GM12878 (cell line): ENCODE measurements around the gene CYP3A4. TPM values are rescaled to one million over a fixed set of nuclear protein-coding genes. Genes with fewer than 3 reads are reported as not detected.

Source experiments
- ATAC-seq: fragments of 200-7000 bp; cut with Tn5 transposase; 3 replicates; pipeline ENCODE4 v1.9.1; 2020; ENCODE audit warnings: mild to moderate bottlenecking, moderate library complexity
- BruUV-seq: library from RNA; stranded (reverse); fragments of 400-500 nt; replicated peaks from 2 replicates; lab custom pipeline; 2021; lab: Mats Ljungman, UMichigan
- CTCF ChIA-PET: fragments of 300-600 bp; sonication (Branson Sonifier 250); formaldehyde crosslinking; extraction: SDS; loops from one replicate; lab custom pipeline; 2021; ENCODE audit warnings: inconsistent platforms; lab: Yijun Ruan, JAX
- POLR2A ChIA-PET: fragments of 350-600 bp; formaldehyde crosslinking; extraction: SDS; loops from one replicate; lab custom pipeline; 2021; ENCODE audit warnings: inconsistent platforms; lab: Charles Lee
- RAD21 ChIA-PET: fragments of 300-600 bp; sonication (Branson Sonifier 250); formaldehyde crosslinking; loops from one replicate; lab custom pipeline; 2023; ENCODE audit warnings: antibody characterized with exemption; ENCODE audit not compliant: unreplicated experiment; lab: Charles Lee
- SMC1A ChIA-PET: fragments of 300-600 bp; sonication (Branson Sonifier 250); formaldehyde crosslinking; loops from one replicate; lab custom pipeline; 2023; ENCODE audit not compliant: unreplicated experiment, uncharacterized antibody; lab: Charles Lee
- DNase-seq: peaks from one replicate; pipeline ENCODE4 v3.0.0-alpha.2; 2011; ENCODE audit warnings: low read depth, low spot score
- FAIRE-seq: peaks from 3 replicates; lab custom pipeline; 2011; peaks lifted over from hg19 to GRCh38; lab: Jason Lieb, UNC
- H2AFZ ChIP-seq: 2 replicates; pipeline ENCODE4 v1.6.0; 2011; ENCODE audit warnings: low read depth, low read length, control low read depth; ENCODE audit not compliant: control insufficient read depth
- H3K27ac ChIP-seq: 2 replicates; pipeline ENCODE4 v1.5.1; 2011; ENCODE audit warnings: control low read depth; ENCODE audit not compliant: control insufficient read depth, insufficient read depth
- H3K27me3 ChIP-seq, 2 experiments: replicated peaks in 1 of 2; 2 replicates each; pipeline versions ENCODE4 v1.6.0 to v1.6.1; 2011; ENCODE audit warnings: low read length in 1 of 2; ENCODE audit not compliant: control insufficient read depth in 2 of 2, insufficient read depth in 2 of 2
- H3K36me3 ChIP-seq, 2 experiments: 2 replicates each; pipeline ENCODE4 v1.5.1; 2011; ENCODE audit warnings: low read length in 1 of 2; ENCODE audit not compliant: control insufficient read depth in 2 of 2, insufficient read depth in 2 of 2
- H3K4me1 ChIP-seq: 2 replicates; pipeline ENCODE4 v1.6.1; 2011; ENCODE audit warnings: mild to moderate bottlenecking, low read length, moderate library complexity, mixed read lengths; ENCODE audit not compliant: control insufficient read depth, insufficient read depth
- H3K4me2 ChIP-seq: 2 replicates; pipeline ENCODE4 v1.6.0; 2011; ENCODE audit warnings: control low read depth; ENCODE audit not compliant: control insufficient read depth, insufficient read depth
- H3K4me3 ChIP-seq: fragments of 200-600 bp; sonication (generic); 2 replicates; pipeline ENCODE4 v1.5.1; 2016
- H3K79me2 ChIP-seq: 2 replicates; pipeline ENCODE4 v1.6.0; 2011; ENCODE audit warnings: low read length; ENCODE audit not compliant: control insufficient read depth, insufficient read depth
- H3K9ac ChIP-seq: 2 replicates; pipeline ENCODE4 v1.8.0; 2011; ENCODE audit warnings: low read length, control low read depth, mixed read lengths; ENCODE audit not compliant: control insufficient read depth, insufficient read depth
- H3K9me3 ChIP-seq: replicated peaks from 3 replicates; pipeline ENCODE4 v1.5.1; 2011; ENCODE audit warnings: mild to moderate bottlenecking, low read length; ENCODE audit not compliant: control insufficient read depth, insufficient read depth
- H4K20me1 ChIP-seq: 2 replicates; pipeline ENCODE4 v1.6.0; 2011; ENCODE audit not compliant: control insufficient read depth, insufficient read depth
- GABPA ChIP-seq: IDR thresholded peaks from 2 replicates; pipeline ENCODE4 v1.6.1; 2014; ENCODE audit warnings: antibody characterized with exemption, low read depth, mild to moderate bottlenecking, inconsistent platforms
- NBN ChIP-seq: fragments of 450-650 bp; IDR thresholded peaks from 2 replicates; pipeline ENCODE4 v1.6.1; 2016
- NFIC ChIP-seq: IDR thresholded peaks from 2 replicates; pipeline ENCODE4 v1.6.1; 2012; ENCODE audit warnings: low read depth, mild to moderate bottlenecking, inconsistent platforms, low read length, moderate library complexity
- PAX8 ChIP-seq: fragments of 450-650 bp; IDR thresholded peaks from 2 replicates; pipeline ENCODE4 v1.6.1; 2017; ENCODE audit warnings: mild to moderate bottlenecking, moderate library complexity
- RFX5 ChIP-seq: IDR thresholded peaks from 2 replicates; pipeline ENCODE4 v1.6.1; 2011; ENCODE audit warnings: low read depth, low read length, improper control_type of control experiment
- SMAD5 ChIP-seq: IDR thresholded peaks from 2 replicates; pipeline ENCODE4 v1.6.1; 2016; ENCODE audit warnings: antibody characterized with exemption, low read depth
- SREBF1 ChIP-seq: IDR thresholded peaks from 2 replicates; pipeline ENCODE4 v1.6.1; 2012; ENCODE audit warnings: mild to moderate bottlenecking, low read length
- WGBS: methylation state at CpG from one replicate; pipeline ENCODE4 v1.1.6; 2016; ENCODE audit warnings: low lambda C conversion rate; ENCODE audit not compliant: insufficient replicate concordance, insufficient coverage; ENCODE audit errors: missing lambda C conversion rate; 5-methylcytosine and 5-hydroxymethylcytosine counted together
- in situ Hi-C: fragments of 300-500 bp; cut with MboI; formaldehyde crosslinking; loops from 9 replicates; pipeline ENCODE4 v1.14.3; 2018; ENCODE audit warnings: mixed read lengths
- intact Hi-C: fragments of 100-400 bp; cut with micrococcal nuclease; formaldehyde crosslinking; loops from one replicate; pipeline ENCODE4 v1.14.2; 2022; ENCODE audit not compliant: unreplicated experiment
- polyA plus RNA-seq, 11 experiments: library from polyadenylated mRNA; depleted of rRNA in 4 of 11; unstranded in 6 of 11; stranded (reverse) in 5 of 11; fragments of >200 nt; fragmentation: Nextera tagmentation in 4 of 11; fragmentation: Illumina TruSeq in 1 of 11; extraction: Ambion mirVana in 4 of 11; extraction: Trizol in 1 of 11; gene quantifications; 1 replicate in 1 of 11; 2 replicates in 10 of 11; pipeline versions ENCODE4 v1.2.1 to v1.2.3, GENCODE V29; 2011 to 2016; ENCODE audit warnings: inconsistent platforms in 2 of 11, missing spikeins in 2 of 11, low read depth in 1 of 11
- total RNA-seq, 4 experiments: library from RNA; depleted of rRNA in 3 of 4; stranded (reverse); fragments of >200 nt in 3 of 4; fragmentation: Illumina TruSeq in 1 of 4; extraction: Trizol in 1 of 4; gene quantifications; 2 replicates each; pipeline versions ENCODE4 v1.2.1 to v1.2.3, GENCODE V29; 2013 to 2021
- TF ChIP-seq, protein P1 (sequence below): IDR thresholded peaks from 2 replicates; pipeline ENCODE4 v1.6.1; 2011; ENCODE audit warnings: borderline replicate concordance, low read depth, mild to moderate bottlenecking, moderate library complexity, mixed read lengths, low read length; ENCODE audit not compliant: insufficient read depth; ENCODE audit errors: extremely low read length
- TF ChIP-seq, protein P2 (sequence below): IDR thresholded peaks from 2 replicates; pipeline ENCODE4 v1.6.1; 2012; ENCODE audit warnings: low read depth, low read length, improper control_type of control experiment

Gene CYP3A4
- total and polyA plus RNA-seq, 10 of the 15 experiments (the other 5 are each of a cell fraction or from before 2014, with no cell fraction given): 0.02 to 0.21 (median 0.04) TPM; not detected in 7

DNA sequence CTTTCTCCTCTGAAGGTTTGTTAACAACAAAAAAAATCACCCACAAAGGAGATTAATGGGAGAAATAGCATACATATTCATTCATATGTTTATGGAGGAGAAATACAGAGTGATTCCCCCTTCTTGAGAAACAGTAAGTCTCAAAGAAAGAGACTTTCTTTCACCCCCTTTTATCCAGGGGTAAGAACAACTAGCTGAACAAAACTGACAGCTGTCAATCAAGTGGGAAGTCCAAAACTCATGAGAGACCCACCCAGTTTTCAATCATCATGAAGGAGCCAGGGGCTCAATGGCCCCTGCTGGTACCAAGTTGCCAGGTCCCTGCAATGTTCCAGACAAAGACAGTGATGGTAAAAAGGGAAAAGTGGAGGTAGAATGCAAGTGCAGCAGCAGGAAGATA is 41.9 kb upstream of the CYP3A4 start (continued):
- TF ChIP-seq, protein P1, sequence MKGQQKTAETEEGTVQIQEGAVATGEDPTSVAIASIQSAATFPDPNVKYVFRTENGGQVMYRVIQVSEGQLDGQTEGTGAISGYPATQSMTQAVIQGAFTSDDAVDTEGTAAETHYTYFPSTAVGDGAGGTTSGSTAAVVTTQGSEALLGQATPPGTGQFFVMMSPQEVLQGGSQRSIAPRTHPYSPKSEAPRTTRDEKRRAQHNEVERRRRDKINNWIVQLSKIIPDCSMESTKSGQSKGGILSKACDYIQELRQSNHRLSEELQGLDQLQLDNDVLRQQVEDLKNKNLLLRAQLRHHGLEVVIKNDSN: no peak
- no peak for TF ChIP-seq SREBF1
- TF ChIP-seq SMAD5: no peak

DNA sequence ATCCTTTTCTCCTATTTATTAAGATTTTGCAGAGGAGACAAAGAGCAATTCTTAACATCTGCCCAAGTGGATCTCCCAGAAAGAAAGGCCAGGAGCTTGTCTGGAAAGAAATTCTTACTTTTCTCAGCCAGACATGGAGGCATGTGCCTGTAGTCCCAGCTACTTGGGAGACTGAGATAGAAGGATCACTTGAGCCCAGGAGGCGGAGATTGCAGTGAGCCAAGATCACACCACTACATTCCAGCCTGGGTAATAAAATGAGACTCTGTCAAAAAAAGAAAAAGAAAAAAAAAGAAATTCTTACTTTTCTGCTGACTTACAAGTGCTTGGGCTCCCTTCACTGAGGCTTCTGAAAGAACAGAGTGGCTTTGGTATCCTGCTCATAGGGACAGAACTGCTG is 41.5 kb upstream of the CYP3A4 start:
- DNase-seq (no peak), FAIRE-seq (no peak), ATAC-seq (no peak)
- Histone ChIP-seq H4K20me1 (no peaks in the 10 kb centered on the region), H2AFZ (no peak overlapping the region), H3K27ac (no peak overlapping the region), H3K36me3 (no peaks in the 10 kb centered on the region), H3K79me2 (no peaks in the 10 kb centered on the region), H3K4me3 (no peak overlapping the region), H3K4me1 (no peaks in the 10 kb centered on the region), H3K27me3 (no peaks in the 10 kb centered on the region), H3K9me3 (no peaks in the 10 kb centered on the region; the same call in 2 of the 3 replicates), H3K9ac (no peak overlapping the region), H3K4me2 (no peak overlapping the region)
- no TSS peak for BruUV-seq
- 38% methylated on average over 1 of the region's 1 CpG for WGBS
- in situ Hi-C loops (no loop called here), intact Hi-C loops (no loop called here)
- TF ChIP-seq PAX8 (no peak), GABPA (no peak), NFIC (no peak), NBN (no peak), RFX5 (no peak)
- TF ChIP-seq, protein P2, sequence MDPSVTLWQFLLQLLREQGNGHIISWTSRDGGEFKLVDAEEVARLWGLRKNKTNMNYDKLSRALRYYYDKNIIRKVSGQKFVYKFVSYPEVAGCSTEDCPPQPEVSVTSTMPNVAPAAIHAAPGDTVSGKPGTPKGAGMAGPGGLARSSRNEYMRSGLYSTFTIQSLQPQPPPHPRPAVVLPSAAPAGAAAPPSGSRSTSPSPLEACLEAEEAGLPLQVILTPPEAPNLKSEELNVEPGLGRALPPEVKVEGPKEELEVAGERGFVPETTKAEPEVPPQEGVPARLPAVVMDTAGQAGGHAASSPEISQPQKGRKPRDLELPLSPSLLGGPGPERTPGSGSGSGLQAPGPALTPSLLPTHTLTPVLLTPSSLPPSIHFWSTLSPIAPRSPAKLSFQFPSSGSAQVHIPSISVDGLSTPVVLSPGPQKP: no peak
- POLR2A ChIA-PET: no interaction called here
- SMC1A ChIA-PET: no interaction called here
- RAD21 ChIA-PET: no interaction called here
- CTCF ChIA-PET: no interaction called here
